NCI-H128 (cell line): ENCODE measurements around the gene AIPL1.
A peak's percentile ranks its signal among the peaks of the same experiment; 100 is the strongest.

Experiments
- DNase-seq: peaks from one replicate; lab custom pipeline; 2025; ENCODE audit not compliant: unreplicated experiment; lab: John Stamatoyannopoulos, UW

Gene AIPL1

DNA sequence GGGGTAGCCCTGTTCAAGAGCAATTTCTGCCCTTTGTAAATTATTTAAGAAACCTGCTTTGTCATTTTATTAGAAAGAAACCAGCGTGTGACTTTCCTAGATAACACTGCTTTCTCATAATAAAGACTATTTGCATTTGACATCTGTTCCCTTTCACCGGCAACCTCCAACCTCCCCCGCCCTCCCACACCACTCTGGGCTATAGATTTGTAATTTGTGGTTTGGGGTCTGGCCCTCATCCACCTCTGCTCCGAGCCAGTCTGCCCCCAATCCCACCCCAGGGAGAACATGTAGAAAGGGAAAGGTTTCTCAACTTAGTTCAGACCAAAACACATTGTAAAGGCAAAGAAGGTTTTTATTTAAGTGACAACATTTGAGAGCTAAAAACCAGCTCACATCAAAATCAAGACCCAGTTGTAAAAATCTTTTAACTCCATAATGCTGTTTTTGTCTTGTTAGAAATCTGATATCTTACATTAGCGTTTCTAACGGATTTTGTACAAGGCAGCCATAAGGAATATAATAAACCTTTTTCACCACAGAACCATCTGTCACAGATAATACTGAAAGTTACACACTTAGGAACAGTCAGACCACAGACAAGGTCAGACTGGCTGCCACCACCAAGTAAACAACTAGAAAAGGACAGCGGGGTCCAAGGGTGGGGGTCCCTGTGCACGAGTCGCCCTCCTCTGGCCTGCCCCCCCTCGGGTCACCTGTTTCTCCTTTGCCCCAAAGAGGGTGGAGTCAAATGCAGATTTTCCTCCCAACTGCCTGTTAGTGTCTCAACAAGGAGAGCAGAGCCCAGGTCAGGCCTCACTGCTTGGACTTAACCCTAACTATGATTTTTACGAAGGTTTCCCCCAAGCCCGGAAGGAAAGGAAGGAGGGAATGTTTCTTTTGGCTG is 16.3 kb upstream of the AIPL1 start:
- no peak for DNase-seq

DNA sequence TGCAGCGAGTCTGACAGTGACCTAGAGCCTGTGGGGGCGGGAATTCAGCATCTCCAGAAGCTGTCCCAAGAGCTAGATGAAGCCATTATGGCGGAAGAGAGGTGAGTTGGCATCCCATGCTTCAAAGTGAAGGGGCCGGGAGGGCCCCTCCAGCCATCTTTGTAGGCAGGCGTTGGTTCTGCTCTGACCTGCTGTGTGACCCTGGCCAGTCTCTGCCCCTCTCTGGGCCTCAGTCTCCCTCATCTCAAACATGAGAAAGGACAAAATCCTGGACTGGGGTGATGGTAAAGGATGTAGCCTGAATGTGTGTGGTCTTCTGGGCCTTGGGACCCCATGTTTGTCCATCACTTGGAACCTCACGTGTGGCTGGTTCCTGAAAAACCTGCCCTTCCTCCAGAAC is 14.4 kb upstream of the AIPL1 start:
- DNase-seq, result no peak

DNA sequence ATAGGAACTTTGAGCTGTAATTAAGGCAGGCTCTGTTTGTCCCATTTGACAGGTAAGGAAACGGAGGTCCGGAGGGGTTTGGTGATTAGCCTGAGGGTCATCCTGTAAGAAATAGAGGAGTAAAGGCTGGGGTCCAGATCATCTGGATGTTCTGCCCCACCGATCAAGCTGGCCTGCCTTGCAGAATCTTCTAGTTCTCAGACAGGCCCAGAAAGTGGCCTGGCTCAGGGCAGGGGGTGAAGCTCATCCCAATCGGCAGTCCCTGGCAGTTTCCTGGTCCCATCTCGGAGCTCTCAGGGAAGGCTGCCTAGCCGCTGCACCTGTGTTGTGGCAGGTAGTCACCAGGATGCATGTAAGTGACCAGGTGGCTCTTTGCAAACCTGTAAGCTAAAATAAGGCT is 13.6 kb upstream of the AIPL1 start:
- no peak for DNase-seq

DNA sequence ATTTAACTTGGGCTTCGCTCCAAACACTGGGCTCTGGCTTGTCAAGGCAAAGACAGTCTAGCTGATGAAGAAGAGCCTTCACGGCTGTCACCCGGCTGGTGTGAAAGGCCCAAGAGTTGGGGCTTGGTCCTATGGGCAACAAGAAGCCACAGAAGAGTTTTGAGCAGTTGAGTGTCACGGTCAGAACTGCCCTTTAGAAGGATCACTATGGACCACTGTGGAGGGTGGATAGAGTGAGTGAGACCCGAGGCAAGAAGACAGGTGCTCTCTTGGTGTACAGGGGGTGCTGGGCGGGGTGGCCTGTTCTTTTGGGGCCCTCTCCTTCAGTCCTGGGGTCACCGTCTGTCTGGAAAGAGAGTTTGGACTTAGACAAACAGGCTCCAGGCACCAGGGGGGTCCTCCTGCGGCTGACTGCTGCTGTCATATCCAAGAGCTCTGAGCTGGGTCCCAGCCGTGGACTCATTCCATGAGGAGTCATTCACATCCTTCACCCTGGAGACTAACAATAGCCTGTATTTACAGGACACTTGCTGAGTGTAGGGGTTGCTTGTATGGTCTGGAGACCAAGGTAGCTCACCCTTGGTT is 11.7 kb upstream of the AIPL1 start:
- DNase-seq, result no peak

DNA sequence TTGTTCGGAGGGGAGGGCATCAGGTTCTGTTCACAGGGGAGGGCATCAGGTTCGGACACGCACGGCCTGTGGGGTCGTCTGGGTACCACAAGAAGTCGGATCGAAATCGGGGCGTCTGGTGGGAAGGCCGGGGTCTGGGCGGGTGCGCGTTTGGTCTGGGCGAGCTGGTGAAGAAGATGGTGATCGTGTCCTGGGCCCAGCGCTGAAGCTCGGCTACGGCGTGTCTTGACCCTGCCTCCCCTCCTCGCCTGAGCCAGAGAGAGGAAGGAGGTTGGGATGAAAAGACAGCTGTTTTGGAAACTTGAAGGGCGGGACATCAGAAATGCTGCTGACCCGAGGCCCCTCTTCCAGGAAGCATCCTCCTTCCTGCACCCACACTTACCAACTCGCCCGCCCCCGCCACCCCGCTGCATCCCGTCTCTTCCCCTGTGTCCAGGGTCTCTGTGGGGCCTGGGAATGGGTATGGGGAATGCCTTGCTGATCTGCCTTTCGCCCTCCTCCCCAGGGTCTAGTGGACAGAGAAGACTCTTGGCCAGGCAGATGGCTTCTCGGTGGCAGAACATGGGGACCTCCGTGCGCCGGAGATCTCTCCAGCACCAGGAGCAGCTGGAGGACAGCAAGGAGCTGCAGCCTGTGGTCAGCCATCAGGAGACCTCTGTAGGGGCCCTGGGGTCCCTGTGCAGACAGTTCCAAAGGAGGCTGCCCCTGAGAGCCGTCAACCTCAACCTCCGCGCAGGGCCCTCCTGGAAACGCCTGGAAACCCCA is 9.8 kb upstream of the AIPL1 start:
- DNase-seq, result no peak

DNA sequence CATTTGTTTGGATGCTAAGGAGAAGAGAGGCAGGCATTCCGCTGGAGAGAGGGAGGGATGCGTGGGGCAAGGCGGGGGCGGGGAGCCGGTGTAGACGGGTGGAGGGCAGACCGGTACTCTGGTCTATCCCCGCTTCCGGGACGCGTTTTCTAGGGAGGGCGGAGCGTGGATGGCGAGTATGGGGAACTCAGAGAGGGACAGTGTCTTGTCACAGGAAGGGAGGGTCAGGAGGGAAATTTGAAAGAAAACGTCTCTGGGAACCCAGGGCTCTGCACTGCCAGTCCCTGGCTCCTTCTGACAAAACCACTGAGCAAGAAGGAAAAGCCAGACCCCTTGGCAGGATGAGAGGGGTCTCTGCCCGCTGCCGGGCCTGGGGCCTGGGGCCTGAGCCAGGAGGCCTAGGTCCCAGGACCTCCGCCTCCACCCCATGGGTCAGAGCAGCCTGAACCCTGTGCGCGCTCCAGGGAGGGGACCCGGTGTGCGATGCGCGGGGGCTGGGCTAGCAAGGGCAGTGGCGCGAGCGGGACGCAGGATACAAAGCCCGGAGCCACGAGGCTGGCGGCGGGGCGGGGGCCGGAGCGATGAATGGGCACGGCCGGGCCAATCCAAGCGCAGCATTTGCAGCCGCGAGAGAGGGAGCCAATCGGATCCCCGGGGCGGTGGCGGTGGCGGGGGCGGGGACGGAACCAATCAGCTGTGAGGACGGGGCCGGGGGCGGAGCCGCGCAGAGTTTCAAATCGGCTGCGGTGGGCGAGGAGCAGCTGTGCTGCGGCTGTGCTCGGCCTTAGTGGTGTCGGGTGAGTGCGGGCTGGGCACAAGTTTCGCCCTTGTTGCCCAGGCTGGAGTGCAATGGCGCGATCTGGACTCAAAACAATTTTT is 9.0 kb upstream of the AIPL1 start, which contains the start of gene PIMREG:
PIMREG (plus strand) TSS at position 764 of the 879 bp plus-strand sequence. CDS start 656 bp downstream, outside the sequence.
- DNase-seq, result peak; percentile 72

DNA sequence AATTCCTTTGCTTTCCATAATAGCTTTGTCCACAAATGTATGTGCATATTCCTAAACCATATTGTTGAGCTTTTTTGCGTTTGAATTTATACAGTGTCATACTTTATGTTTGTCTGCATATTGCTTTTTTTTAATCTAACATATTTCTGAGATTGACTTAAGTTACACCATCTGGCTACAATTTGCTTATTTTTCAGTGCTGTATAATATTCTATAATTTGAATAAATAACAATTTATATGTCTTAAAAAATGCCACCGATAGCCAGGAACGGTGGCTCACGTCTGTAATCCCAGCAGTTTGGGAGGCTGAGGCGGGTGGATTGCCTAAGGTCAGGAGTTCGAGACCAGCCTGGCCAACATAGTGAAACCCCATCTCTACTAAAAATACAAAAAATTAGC is 7.9 kb upstream of the AIPL1 start:
- DNase-seq, result no peak

DNA sequence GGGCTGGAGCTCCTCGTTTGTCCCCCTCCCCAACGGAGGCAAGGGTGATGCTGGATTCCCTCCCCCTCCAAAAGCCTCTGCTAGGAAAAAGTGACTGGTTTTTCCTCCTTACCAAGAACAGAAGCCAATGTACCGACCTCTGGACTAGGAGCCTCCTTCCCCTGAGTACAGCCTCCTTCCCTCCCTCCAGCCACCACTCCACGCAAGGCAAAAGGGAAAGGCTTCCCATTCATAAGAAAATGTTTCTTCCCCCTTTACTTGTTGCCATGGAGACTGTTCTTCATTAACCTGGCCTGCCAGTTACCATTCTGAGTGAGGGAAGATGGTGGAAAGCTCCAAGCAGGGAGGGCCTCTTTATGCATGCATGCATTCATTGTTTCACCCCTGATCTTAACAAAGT is 5.0 kb upstream of the AIPL1 start:
- DNase-seq, result no peak

DNA sequence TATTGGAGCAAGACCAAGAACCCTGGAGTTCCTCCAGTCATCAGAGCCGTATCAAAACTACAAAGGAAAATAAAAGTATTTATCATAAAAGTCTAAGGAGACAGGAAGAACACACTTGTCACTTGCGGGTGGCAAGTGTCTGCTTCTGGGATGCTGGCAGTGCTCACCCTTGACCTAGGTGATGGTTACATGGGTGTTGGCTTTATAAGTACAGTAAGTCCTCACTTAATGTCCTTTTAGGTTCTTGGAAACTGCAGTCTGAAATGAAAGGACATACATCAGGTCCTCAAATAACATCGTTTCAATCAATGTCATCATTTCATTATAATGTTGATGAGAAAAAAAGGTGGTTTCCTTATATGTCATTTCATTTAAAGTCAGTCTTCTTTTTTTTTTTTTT is 3.0 kb upstream of the AIPL1 start:
- no peak for DNase-seq

DNA sequence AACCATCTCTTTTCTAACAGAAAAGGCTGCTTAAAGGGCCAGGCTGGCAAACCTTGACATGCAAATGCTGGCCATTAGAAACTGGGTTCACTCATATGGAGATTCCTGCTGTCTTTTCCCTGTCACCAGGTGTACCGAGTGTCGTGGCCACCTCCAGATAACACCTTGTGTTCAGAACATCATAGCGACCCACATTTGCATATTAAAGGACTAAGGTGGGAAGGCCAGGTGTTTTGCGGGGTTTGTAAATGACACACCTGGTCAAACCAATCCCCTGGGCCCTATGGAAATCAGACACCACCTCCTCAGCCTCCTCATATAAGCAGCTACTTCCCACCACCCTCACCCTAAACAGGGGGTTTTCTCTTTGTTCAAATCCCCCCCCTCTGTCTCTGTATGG is 2.5 kb upstream of the AIPL1 start:
- no peak for DNase-seq

DNA sequence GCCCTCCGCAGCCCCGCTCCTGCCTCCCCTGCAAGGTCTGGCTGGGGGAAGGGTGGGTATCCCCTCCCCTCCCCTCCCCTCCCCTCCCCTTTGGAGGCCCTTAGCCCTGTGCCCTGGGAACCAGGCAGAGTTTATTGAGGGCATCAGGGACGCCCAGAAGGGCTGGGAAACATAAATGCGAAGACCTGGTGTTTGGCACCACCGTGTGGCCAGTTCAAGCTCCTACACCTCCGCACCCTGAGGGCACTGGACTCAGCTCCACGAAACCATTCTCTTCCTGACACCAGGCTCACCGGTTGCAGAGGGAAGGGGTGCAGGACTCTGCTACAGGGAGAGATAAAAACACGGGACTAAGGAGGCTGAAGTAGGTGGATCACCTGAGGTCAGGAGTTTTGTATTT is 1.0 kb upstream of the AIPL1 start:
- DNase-seq, result no peak

DNA sequence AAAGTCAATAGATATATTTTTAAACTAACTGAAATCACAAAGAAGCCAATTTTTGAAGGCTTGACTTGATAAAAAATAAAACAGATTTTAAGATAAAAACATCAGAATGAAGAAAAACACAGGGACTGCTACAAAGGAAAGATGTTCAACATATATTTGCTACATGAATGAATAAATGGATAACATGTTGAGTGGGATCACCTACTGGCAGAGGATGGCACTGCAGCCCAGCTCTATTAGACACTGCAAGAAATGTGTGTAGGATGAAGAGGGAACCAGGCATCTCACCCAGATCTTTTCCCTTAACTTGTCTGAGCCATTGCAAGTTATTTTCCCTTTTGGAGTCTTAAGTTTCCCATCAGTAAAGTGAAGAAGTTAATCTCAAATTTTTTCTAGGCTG is 4.2 kb downstream of the AIPL1 start:
- DNase-seq, result no peak

DNA sequence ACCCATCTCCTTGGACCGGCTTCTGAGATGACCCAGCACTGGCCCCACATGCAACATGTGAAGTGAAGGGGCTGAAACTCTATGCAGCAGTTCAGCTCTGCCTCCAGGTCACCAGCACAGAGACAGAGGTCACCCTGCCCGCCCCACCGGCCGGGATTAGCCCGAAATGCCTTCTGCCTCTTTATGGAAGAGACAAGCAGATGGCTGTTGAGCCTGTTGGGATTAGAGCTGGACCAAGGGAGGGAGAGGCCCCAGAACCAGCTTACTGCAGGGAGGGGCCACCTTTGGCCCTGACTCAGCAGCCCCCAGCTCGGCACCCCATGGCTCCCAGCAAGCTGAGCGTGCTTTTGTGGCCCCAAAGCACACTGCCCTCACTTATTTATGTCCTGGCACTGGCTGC is 5.7 kb downstream of the AIPL1 start:
- no peak for DNase-seq

DNA sequence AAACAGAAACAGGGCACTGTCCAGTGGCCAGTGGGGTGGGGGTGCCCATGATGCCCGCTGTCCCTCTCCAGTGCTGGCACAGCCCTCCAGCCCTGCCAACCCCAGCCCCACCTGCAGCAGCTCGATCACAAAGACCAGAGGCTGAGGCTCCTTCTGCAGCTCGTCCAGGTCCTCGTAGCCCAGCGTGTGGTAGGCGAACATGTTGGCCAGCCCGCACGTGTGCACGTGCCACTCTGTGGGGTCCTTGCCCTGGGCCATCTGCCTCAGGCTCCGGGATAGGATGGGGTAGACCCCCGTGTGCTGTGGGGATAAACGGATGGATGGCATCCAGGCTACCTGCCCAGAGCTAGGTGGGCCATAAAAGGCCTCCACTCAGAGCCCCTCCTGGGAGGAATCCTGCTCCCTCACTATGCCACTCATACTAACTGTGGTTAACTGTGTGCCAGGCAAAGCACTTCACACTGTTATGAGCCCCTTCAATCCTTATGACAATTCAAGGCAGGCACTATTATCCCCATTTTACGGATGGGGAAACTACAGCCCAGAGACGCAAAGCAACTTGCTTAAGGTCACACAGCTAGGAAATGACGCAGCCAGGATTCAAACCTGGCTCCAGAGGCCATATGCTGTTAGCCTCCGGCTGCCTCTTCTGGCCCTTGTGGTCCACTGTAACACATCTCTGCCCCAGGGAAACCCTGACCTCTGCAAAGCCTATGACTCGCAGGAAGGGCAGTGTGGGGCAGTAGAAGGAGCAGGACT is 6.5 kb downstream of the AIPL1 start:
- DNase-seq, result no peak

DNA sequence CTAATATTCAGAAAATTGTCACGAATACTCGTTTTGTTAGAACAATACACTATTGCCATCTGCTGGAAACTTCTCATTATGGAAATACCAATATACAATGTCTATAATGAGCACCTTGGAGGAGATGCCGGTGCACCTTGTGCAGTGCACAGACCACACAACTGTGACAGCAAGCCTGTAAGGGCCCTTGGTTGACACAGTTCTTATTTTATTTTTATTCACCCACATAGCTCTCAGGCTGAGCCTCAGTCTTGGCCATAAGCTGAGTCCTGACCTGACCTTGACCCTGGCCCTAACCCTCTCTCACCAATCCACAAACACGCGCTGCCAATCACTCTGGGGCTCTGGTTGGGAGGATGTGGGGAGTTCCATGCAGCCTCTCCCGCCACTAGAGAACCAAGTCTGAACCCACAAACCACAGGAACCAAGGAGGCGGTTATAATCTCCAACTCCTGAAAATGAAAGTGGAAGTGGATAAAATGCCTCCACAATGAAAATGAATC is 7.6 kb downstream of the AIPL1 start:
- DNase-seq, result no peak

DNA sequence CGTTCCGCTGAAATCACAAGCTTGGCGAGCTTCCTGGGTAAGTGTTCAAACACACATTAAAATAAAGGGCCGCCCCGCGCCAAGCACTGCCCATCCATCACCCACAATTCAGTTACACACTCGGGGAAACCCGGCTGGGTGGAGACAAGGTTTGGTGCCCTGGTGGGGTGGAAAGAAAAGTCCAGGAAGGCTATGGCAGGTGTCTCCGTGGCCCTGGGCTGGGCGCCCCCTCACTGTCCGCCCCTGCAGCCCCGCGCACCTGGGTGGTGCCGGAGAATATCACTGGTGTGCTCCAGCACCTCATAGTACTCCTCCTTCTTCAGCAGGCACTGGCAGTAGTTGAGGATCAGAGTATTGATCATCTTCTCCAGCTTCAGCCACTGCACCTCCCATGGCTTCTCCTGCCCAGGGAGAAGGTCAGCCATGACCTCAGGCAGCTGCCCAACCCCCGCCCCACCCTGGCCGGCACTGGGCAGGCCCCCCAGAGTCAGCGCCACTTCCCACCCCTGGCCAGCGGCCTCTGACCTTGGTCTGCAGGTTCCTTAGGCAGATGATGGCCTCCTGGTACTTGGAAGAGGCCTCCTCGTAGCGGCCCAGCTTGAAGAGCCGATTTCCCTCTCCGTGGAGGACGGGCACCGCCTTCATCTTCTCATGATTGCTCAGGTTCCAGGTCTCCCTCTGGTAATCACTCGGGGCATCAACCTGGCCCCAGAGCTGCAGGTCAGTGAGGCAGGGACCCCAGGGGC is 8.4 kb downstream of the AIPL1 start:
- no peak for DNase-seq

DNA sequence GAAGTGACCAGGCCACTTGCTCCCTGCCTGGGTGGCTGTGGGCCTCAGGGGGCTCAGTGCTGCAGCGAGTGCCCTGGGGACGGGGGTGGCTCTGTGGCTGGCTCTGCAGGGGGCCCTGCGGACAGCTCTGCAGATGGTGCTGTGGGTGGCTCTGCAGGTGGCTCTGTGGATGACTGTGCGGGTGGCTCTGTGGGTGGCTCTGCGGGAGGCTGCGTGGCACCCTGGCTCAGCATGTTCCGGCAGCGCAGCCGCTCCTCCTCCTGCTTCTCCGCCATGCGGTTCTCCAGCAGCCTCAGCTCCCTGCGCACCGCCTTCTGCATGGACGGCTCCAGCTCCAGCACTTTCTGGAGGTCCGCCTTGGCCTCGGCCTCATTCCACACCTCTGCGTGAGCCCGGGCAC is 9.5 kb downstream of the AIPL1 start:
- DNase-seq, result no peak

DNA sequence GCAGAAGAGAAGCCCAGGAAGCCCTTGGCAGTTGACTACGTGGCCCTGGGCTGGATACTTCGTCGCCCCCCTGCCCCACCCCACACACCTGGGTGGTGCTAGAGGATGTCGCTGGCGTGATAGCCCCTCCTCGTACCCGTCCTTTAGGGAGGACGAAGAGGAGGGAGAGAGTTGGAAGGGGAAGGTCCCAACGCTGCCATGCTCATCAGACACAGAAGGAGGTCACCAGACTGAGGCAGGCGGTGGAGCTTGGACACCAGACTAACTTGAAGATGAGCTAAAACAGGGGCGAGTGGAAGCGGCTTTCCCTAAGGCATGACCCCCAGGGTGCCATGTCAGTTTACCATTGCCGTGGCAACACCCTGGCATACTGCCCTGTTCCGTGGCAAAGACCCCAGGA is 11.0 kb downstream of the AIPL1 start:
- DNase-seq, result no peak

DNA sequence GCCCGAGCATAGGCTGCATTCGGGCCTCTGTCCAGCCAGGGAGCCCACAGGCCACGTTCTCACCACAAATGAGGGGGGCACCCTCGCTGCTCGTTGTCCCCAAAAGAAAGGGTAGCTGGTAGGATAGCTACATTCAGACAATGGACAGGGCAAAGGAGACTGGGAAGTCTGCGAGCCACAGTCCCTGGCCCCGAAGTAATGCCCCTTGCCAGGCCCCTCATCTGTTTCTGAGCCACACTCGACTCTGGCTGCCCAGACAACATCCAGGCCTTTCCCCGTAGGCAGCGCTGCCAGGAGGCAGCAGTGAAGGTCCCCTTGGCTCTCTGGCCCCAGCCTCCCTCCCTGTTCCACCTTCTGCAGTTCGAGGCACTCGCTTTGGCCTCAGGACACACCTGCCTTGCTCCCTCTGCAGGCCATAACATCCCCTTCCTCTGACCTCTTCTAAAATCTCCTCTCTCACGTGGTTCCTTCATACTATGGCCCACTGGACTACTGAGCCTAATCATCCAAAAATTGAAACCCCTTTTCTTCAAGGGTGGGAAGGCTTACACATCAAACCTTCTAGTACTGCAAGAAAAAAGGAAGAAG is 12.2 kb downstream of the AIPL1 start:
- DNase-seq, result no peak
